ENCODE measurements around the gene SH3GL1. TPM values are rescaled to one million over a fixed set of nuclear protein-coding genes. Genes with fewer than 3 reads are reported as not detected.

Gene SH3GL1
- total RNA-seq, 3 donors from 2014 or later = 25.6 to 52.5 (median 33.8) TPM

- Histone ChIP-seq H3K4me1 (no peaks in the 10 kb centered on the region), H3K9me3 (no peaks in the 10 kb centered on the region), H3K4me3 (no peak overlapping the region), H3K36me3 (peaks cover 26% of the 10 kb centered on the region), H3K27ac (no peak overlapping the region), H3K27me3 (no peaks in the 10 kb centered on the region)
- no peak for DNase-seq (ENCODE audit: low spot score in 2 of 2)
- intact Hi-C loops (cut with DNase I; ENCODE audit: low total_unique reads) = no loop called here
- no peak for TF ChIP-seq CTCF (IDR thresholded peaks at IDR 0.05)
- TF ChIP-seq POLR2A (IDR thresholded peaks at IDR 0.05) = no peak
- no peak for TF ChIP-seq POLR2AphosphoS5 (IDR thresholded peaks at IDR 0.05)
Measured at GRCh38 chr19:4447327-4448146, 47.2 kb upstream of the SH3GL1 start.

GRCh38 chr19:4446704-4447200 lies 46.4 kb upstream of the SH3GL1 start:
- Histone ChIP-seq H3K4me3 (no peak overlapping the region), H3K4me1 (no peaks in the 10 kb centered on the region), H3K27me3 (no peaks in the 10 kb centered on the region), H3K36me3 (peaks cover 26% of the 10 kb centered on the region), H3K9me3 (no peaks in the 10 kb centered on the region), H3K27ac (no peak overlapping the region)
- no peak for TF ChIP-seq POLR2A (IDR thresholded peaks at IDR 0.05)
- no peak for TF ChIP-seq POLR2AphosphoS5 (IDR thresholded peaks at IDR 0.05)
- TF ChIP-seq CTCF (IDR thresholded peaks at IDR 0.05) = no peak
- intact Hi-C loops (cut with DNase I; ENCODE audit: low total_unique reads) = no loop called here
- DNase-seq (ENCODE audit: low spot score in 2 of 2) = no peak

- no peak for TF ChIP-seq POLR2AphosphoS5 (IDR thresholded peaks at IDR 0.05)
- TF ChIP-seq CTCF (IDR thresholded peaks at IDR 0.05) = no peak
- no peak for TF ChIP-seq POLR2A (IDR thresholded peaks at IDR 0.05)
- intact Hi-C loops (cut with DNase I; ENCODE audit: low total_unique reads) = no loop called here
- H3K4me1 ChIP-seq = no peaks in the 10 kb centered on the region
- no peak for DNase-seq (ENCODE audit: low spot score in 2 of 2)
- H3K27ac ChIP-seq = no peak overlapping the region
- H3K4me3 ChIP-seq = no peak overlapping the region
- no peaks in the 10 kb centered on the region for H3K27me3 ChIP-seq
- no peaks in the 10 kb centered on the region for H3K9me3 ChIP-seq
- H3K36me3 ChIP-seq = peaks cover 26% of the 10 kb centered on the region
Measured at GRCh38 chr19:4445963-4446703, 45.8 kb upstream of the SH3GL1 start.

- Histone ChIP-seq H3K4me1 (no peaks in the 10 kb centered on the region), H3K9me3 (no peaks in the 10 kb centered on the region), H3K36me3 (peaks cover 26% of the 10 kb centered on the region), H3K27me3 (no peaks in the 10 kb centered on the region), H3K4me3 (no peak overlapping the region), H3K27ac (no peak overlapping the region)
- TF ChIP-seq POLR2AphosphoS5 (IDR thresholded peaks at IDR 0.05) = no peak
- no peak for TF ChIP-seq POLR2A (IDR thresholded peaks at IDR 0.05)
- no peak for TF ChIP-seq CTCF (IDR thresholded peaks at IDR 0.05)
- intact Hi-C loops (cut with DNase I; ENCODE audit: low total_unique reads) = no loop called here
- DNase-seq (ENCODE audit: low spot score in 2 of 2) = no peak
Measured at GRCh38 chr19:4444765-4445741, 44.7 kb upstream of the SH3GL1 start.

Data from breast epithelium (tissue), 4 donors.